CD14-positive monocyte (primary cell): ENCODE measurements around the gene ADCY7. TPM values are rescaled to one million over a fixed set of nuclear protein-coding genes. Genes with fewer than 3 reads are reported as not detected.

Experiments
- DNase-seq, 3 donors: peaks; one replicate each; pipeline ENCODE4 v3.0.0-alpha.2; 2011 to 2022
- H2AFZ ChIP-seq: 2 replicates; pipeline ENCODE4 v1.6.0; 2012; ENCODE audit warnings: mild to moderate bottlenecking, low read depth, low read length, inconsistent platforms; ENCODE audit not compliant: insufficient read depth, poor library complexity, severe bottlenecking
- H3K27ac ChIP-seq, 2 donors: 1 replicate in 1 of 2; 2 replicates in 1 of 2; pipeline ENCODE4 v1.5.1; 2012 to 2013; ENCODE audit warnings: low read length in 2 of 2, control low read depth in 1 of 2, inconsistent platforms in 1 of 2, low read depth in 1 of 2, mild to moderate bottlenecking in 1 of 2
- H3K27me3 ChIP-seq, 2 donors: one replicate each; pipeline versions ENCODE4 v1.6.0 to v1.6.1; 2011 to 2013; ENCODE audit warnings: low read length in 2 of 2; ENCODE audit not compliant: control insufficient read depth in 2 of 2, insufficient read depth in 2 of 2
- H3K36me3 ChIP-seq, 2 donors: replicated peaks in 1 of 2; 1 replicate in 1 of 2; 2 replicates in 1 of 2; pipeline versions ENCODE4 v1.5.1 to v1.6.1; 2012 to 2013; ENCODE audit warnings: low read length in 2 of 2, control low read depth in 1 of 2, inconsistent platforms in 1 of 2, mild to moderate bottlenecking in 1 of 2; ENCODE audit not compliant: insufficient read depth in 2 of 2, control insufficient read depth in 1 of 2
- H3K4me1 ChIP-seq, 2 donors: 1 replicate in 1 of 2; 2 replicates in 1 of 2; pipeline versions ENCODE4 v1.5.1 to v1.6.1; 2012 to 2013; ENCODE audit warnings: low read length in 2 of 2, control low read depth in 1 of 2, inconsistent platforms in 1 of 2, mild to moderate bottlenecking in 1 of 2, moderate library complexity in 1 of 2; ENCODE audit not compliant: insufficient read depth in 2 of 2, control insufficient read depth in 1 of 2
- H3K4me2 ChIP-seq: replicated peaks from 2 replicates; pipeline ENCODE3; 2012; ENCODE audit warnings: low read length, moderate library complexity, mild to moderate bottlenecking; ENCODE audit not compliant: poor library complexity, severe bottlenecking; ENCODE audit errors: extremely low read depth
- H3K4me3 ChIP-seq, 3 experiments: fragments of 200-600 bp in 1 of 3; sonication (generic) in 1 of 3; replicated peaks in 1 of 3; 1 replicate in 2 of 3; 2 replicates in 1 of 3; pipeline ENCODE4 v1.5.1; 2011 to 2013; ENCODE audit warnings: low read length in 3 of 3, mild to moderate bottlenecking in 3 of 3, control low read depth in 2 of 3, low read depth in 2 of 3, inconsistent platforms in 1 of 3, moderate library complexity in 1 of 3
- H3K79me2 ChIP-seq: 2 replicates; pipeline ENCODE4 v1.6.0; 2012; ENCODE audit warnings: mild to moderate bottlenecking, control low read depth, inconsistent platforms, low read length, moderate library complexity; ENCODE audit not compliant: insufficient read depth
- H3K9ac ChIP-seq: 2 replicates; pipeline ENCODE4 v1.6.0; 2017; ENCODE audit warnings: low read length, mild to moderate bottlenecking; ENCODE audit not compliant: insufficient read depth, poor library complexity, severe bottlenecking
- H3K9me3 ChIP-seq, 2 donors: replicated peaks in 1 of 2; 1 replicate in 1 of 2; 2 replicates in 1 of 2; pipeline versions ENCODE4 v1.5.1 to v1.6.1; 2012 to 2013; ENCODE audit warnings: low read length in 2 of 2, control low read depth in 1 of 2; ENCODE audit not compliant: control insufficient read depth in 1 of 2, insufficient read depth in 1 of 2
- H4K20me1 ChIP-seq: 2 replicates; pipeline ENCODE4 v1.6.0; 2012; ENCODE audit warnings: mild to moderate bottlenecking, low read length, control low read depth, moderate library complexity; ENCODE audit not compliant: insufficient read depth
- H3K27ac Mint-ChIP-seq, 7 donors: one replicate each; pipeline ENCODE4 v1.8.0; 2020; ENCODE audit warnings: mild to moderate bottlenecking in 7 of 7, mixed read lengths in 7 of 7, moderate library complexity in 6 of 7, inconsistent platforms in 2 of 7
- H3K27me3 Mint-ChIP-seq, 3 donors: one replicate each; pipeline ENCODE4 v1.8.0; 2021 to 2022; ENCODE audit warnings: low read depth in 3 of 3, mild to moderate bottlenecking in 3 of 3, mixed read lengths in 3 of 3, moderate library complexity in 3 of 3, inconsistent platforms in 1 of 3
- H3K36me3 Mint-ChIP-seq, 2 donors: one replicate each; pipeline ENCODE4 v1.8.0; 2020; ENCODE audit warnings: mixed read lengths in 2 of 2, inconsistent platforms in 1 of 2, mild to moderate bottlenecking in 1 of 2
- H3K4me1 Mint-ChIP-seq: one replicate; pipeline ENCODE4 v1.8.0; 2020; ENCODE audit warnings: mild to moderate bottlenecking, mixed read lengths
- H3K4me3 Mint-ChIP-seq, 2 donors: one replicate each; pipeline ENCODE4 v1.8.0; 2020; ENCODE audit warnings: mild to moderate bottlenecking in 2 of 2, mixed read lengths in 2 of 2, moderate library complexity in 1 of 2
- H3K9me3 Mint-ChIP-seq, 7 donors: one replicate each; pipeline ENCODE4 v1.8.0; 2020 to 2022; ENCODE audit warnings: mixed read lengths in 7 of 7, mild to moderate bottlenecking in 6 of 7, moderate library complexity in 6 of 7, inconsistent platforms in 2 of 7
- WGBS: methylation state at CpG from one replicate; pipeline ENCODE4 v1.1.5; 2013; ENCODE audit warnings: missing lambda C conversion rate; ENCODE audit not compliant: insufficient coverage; 5-methylcytosine and 5-hydroxymethylcytosine counted together
- intact Hi-C, 2 donors: fragments of 100-400 bp; cut with micrococcal nuclease; formaldehyde crosslinking; loops; one replicate each; pipeline versions ENCODE4 v1.15.0 to v1.15.1; 2023
- polyA plus RNA-seq, 3 donors: library from polyadenylated mRNA; depleted of rRNA in 1 of 3; unstranded in 2 of 3; stranded (reverse) in 1 of 3; fragments of 300-500 nt in 2 of 3; fragments of >200 nt in 1 of 3; fragmentation: Illumina TruSeq in 2 of 3; gene quantifications; 1 replicate in 2 of 3; 2 replicates in 1 of 3; pipeline ENCODE4 v1.2.3, GENCODE V29; 2012 to 2021
- TF ChIP-seq, protein P1 (sequence below): fragments of 200-600 bp; IDR thresholded peaks from one replicate; pipeline ENCODE4 v1.8.0; 2022; ENCODE audit warnings: antibody characterized with exemption, mild to moderate bottlenecking

Gene ADCY7
- polyA plus RNA-seq, 3 donors = 53.1 to 230 (median 91.5) TPM

GRCh38 chr16:50253514-50253910, 12.8 kb upstream of the ADCY7 start:
- Mint-ChIP-seq H3K27me3 (peaks cover 0 to 9% (median 2%) of the 10 kb centered on the region in 3 donors), H3K4me3 (no peak overlapping the region), H3K4me1 (peaks cover 34% of the 10 kb centered on the region), H3K9me3 (peaks cover 0 to 3% (median 0%) of the 10 kb centered on the region in 7 donors), H3K36me3 (peaks cover 9 to 11% of the 10 kb centered on the region in 2 donors), H3K27ac (no peak overlapping the region)
- TF ChIP-seq, protein P1, sequence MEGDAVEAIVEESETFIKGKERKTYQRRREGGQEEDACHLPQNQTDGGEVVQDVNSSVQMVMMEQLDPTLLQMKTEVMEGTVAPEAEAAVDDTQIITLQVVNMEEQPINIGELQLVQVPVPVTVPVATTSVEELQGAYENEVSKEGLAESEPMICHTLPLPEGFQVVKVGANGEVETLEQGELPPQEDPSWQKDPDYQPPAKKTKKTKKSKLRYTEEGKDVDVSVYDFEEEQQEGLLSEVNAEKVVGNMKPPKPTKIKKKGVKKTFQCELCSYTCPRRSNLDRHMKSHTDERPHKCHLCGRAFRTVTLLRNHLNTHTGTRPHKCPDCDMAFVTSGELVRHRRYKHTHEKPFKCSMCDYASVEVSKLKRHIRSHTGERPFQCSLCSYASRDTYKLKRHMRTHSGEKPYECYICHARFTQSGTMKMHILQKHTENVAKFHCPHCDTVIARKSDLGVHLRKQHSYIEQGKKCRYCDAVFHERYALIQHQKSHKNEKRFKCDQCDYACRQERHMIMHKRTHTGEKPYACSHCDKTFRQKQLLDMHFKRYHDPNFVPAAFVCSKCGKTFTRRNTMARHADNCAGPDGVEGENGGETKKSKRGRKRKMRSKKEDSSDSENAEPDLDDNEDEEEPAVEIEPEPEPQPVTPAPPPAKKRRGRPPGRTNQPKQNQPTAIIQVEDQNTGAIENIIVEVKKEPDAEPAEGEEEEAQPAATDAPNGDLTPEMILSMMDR = no peak
- WGBS = 90% methylated on average over 8 of the region's 8 CpGs
- H3K27me3 ChIP-seq = no peaks in the 10 kb centered on the region
- intact Hi-C loops = no loop called here
- no peak for DNase-seq
- no peak overlapping the region for H3K4me2 ChIP-seq
- no peaks in the 10 kb centered on the region for H3K36me3 ChIP-seq
- no peaks in the 10 kb centered on the region for H3K9me3 ChIP-seq
- H3K79me2 ChIP-seq = peaks cover 27% of the 10 kb centered on the region
- H3K4me3 ChIP-seq = no peak overlapping the region
- H4K20me1 ChIP-seq = peaks cover 9% of the 10 kb centered on the region
- H2AFZ ChIP-seq = no peak overlapping the region
- H3K4me1 ChIP-seq = peaks cover 12 to 35% of the 10 kb centered on the region in 2 donors
- H3K9ac ChIP-seq = no peak overlapping the region
- no peak overlapping the region for H3K27ac ChIP-seq

DNA sequence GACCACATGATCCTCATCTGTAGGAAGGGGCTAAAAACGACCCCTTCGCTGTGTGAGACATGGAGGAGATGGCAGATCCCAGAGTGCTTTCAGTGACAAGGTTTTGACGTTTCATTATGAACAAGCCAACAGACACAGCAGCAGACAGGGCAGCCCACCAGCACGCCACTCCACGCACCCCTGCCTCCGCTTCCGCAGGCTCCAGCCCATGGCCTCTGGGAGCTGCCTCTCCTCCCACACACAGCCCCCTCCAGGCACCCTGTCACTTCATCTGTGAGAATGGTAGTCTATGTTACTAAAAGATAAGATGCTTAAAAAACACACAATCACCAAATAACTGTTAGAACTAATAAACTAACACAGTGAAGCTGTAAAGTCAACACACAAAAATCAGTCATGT, 12.3 kb upstream of the ADCY7 start:
- Mint-ChIP-seq H3K27ac (peak overlapping the region in 2 of 7 donors; percentile 63 to 70), H3K36me3 (peaks cover 9 to 11% of the 10 kb centered on the region in 2 donors), H3K27me3 (peaks cover 0 to 10% (median 2%) of the 10 kb centered on the region in 3 donors), H3K4me1 (peaks cover 39% of the 10 kb centered on the region), H3K4me3 (no peak overlapping the region), H3K9me3 (peaks cover 0 to 3% (median 0%) of the 10 kb centered on the region in 7 donors)
- peaks cover 18 to 40% of the 10 kb centered on the region in 2 donors for H3K4me1 ChIP-seq
- no peaks in the 10 kb centered on the region for H3K27me3 ChIP-seq
- H3K9me3 ChIP-seq = no peaks in the 10 kb centered on the region
- no peak overlapping the region for H3K27ac ChIP-seq
- 85% methylated on average over 2 of the region's 7 CpGs for WGBS
- no peak overlapping the region for H3K9ac ChIP-seq
- peaks cover 9% of the 10 kb centered on the region for H4K20me1 ChIP-seq
- no peak overlapping the region for H3K4me3 ChIP-seq
- no peak overlapping the region for H2AFZ ChIP-seq
- H3K4me2 ChIP-seq = no peak overlapping the region
- TF ChIP-seq, protein P1 = no peak
- H3K36me3 ChIP-seq = no peaks in the 10 kb centered on the region
- DNase-seq = no peak
- intact Hi-C loops = no loop called here
- peaks cover 23% of the 10 kb centered on the region for H3K79me2 ChIP-seq
